Spleen (tissue), 11 donors: ENCODE data around the gene PTPRK. TPM values are rescaled to one million over a fixed set of nuclear protein-coding genes. Genes with fewer than 3 reads are reported as not detected.

Source experiments
- DNase-seq: peaks from one replicate; pipeline ENCODE4 v3.0.0-alpha.2; 2020
- H3K27ac ChIP-seq, 8 donors: fragments of 200-600 bp; sonication (generic) in 7 of 8; 1 replicate in 4 of 8; 2 replicates in 4 of 8; pipeline versions ENCODE4 v1.5.0 to v1.8.0; 2016 to 2021; ENCODE audit warnings: inconsistent platforms in 4 of 8, mild to moderate bottlenecking in 4 of 8, moderate library complexity in 1 of 8
- H3K27me3 ChIP-seq, 7 donors: fragments of 200-600 bp; sonication (generic) in 6 of 7; replicated peaks in 1 of 7; 1 replicate in 4 of 7; 2 replicates in 3 of 7; pipeline versions ENCODE4 v1.5.0 to v1.8.0; 2016 to 2021; ENCODE audit warnings: inconsistent platforms in 3 of 7, mild to moderate bottlenecking in 1 of 7
- H3K36me3 ChIP-seq, 6 donors: fragments of 200-600 bp; sonication (generic) in 5 of 6; 1 replicate in 4 of 6; 2 replicates in 2 of 6; pipeline versions ENCODE4 v1.5.0 to v1.8.0; 2016 to 2021; ENCODE audit warnings: inconsistent platforms in 2 of 6
- H3K4me1 ChIP-seq, 6 donors: fragments of 200-600 bp; sonication (generic) in 5 of 6; 1 replicate in 3 of 6; 2 replicates in 3 of 6; pipeline versions ENCODE4 v1.5.0 to v1.8.0; 2016 to 2021; ENCODE audit warnings: inconsistent platforms in 3 of 6
- H3K4me3 ChIP-seq, 8 donors: fragments of 200-600 bp; sonication (generic) in 7 of 8; 1 replicate in 4 of 8; 2 replicates in 4 of 8; pipeline versions ENCODE4 v1.5.0 to v1.8.0; 2016 to 2021; ENCODE audit warnings: inconsistent platforms in 4 of 8, mild to moderate bottlenecking in 4 of 8, moderate library complexity in 2 of 8
- H3K9me3 ChIP-seq, 8 donors: fragments of 200-600 bp; sonication (generic) in 7 of 8; 1 replicate in 4 of 8; 2 replicates in 4 of 8; pipeline versions ENCODE4 v1.5.0 to v1.8.0; 2016 to 2021; ENCODE audit warnings: inconsistent platforms in 4 of 8
- POLR2A ChIP-seq, 3 donors: fragments of 450-650 bp; IDR thresholded peaks; one replicate each; pipeline ENCODE4 v1.5.1; 2017; ENCODE audit warnings: antibody characterized with exemption in 3 of 3, mild to moderate bottlenecking in 1 of 3
- POLR2AphosphoS5 ChIP-seq, 3 donors: sonication (generic); formaldehyde crosslinking; IDR thresholded peaks; one replicate each; pipeline ENCODE4 v1.5.1; 2017; ENCODE audit warnings: antibody characterized with exemption in 3 of 3
- WGBS, 5 donors: extraction: QIAGEN DNeasy Blood & Tissue Kit in 3 of 5; methylation state at CpG; one replicate each; pipeline versions ENCODE4 v1.1.5 to v1.1.7; 2013 to 2018; 5-methylcytosine and 5-hydroxymethylcytosine counted together
- intact Hi-C: fragments of 100-400 bp; cut with DNase I; formaldehyde crosslinking; loops from one replicate; pipeline ENCODE4 v1.15.0; 2023; ENCODE audit warnings: low total_unique reads
- polyA plus RNA-seq, 3 donors: library from polyadenylated mRNA; stranded (reverse); fragments of 200-250 nt; gene quantifications; one replicate each; pipeline ENCODE4 v1.2.1, GENCODE V29; 2013
- total RNA-seq, 7 donors: library from RNA; depleted of rRNA in 3 of 7; stranded (reverse); fragments of >200 nt in 3 of 7; fragmentation: NEBNext Ultra II Directional in 4 of 7; extraction: Animal tissue kit (Norgen Biotek cat#: 25700) in 4 of 7; gene quantifications; one replicate each; pipeline versions ENCODE4 v1.1.0 to v1.2.1, GENCODE V29; 2016 to 2021
- TF ChIP-seq, protein P1 (sequence below), 11 experiments: fragments of 200-600 bp in 7 of 11; fragments of 450-650 bp in 4 of 11; sonication (generic) in 4 of 11; IDR thresholded peaks in 8 of 11; conservative IDR thresholded peaks in 3 of 11; 1 replicate in 7 of 11; 2 replicates in 4 of 11; pipeline versions ENCODE4 v1.4.0 to v1.8.0; 2016 to 2021; ENCODE audit warnings: antibody characterized with exemption in 11 of 11, inconsistent platforms in 4 of 11, mild to moderate bottlenecking in 1 of 11
- donor health status: healthy with polysubstance abuse.
- donor health status: DM: no; HTN: no; CAD: no; lungs with moderate emphysema.
- donor health status: DM: no; HTN: no; CAD: no.
- donor health status: Bipolar disorder and iron deficiency.
- donor health status: healthy.
- donor health status: DM: no; HTN: no; CAD: no.
- donor health status: DM: yes; HTN: yes; CAD: no.

PTPRK gene
- total and polyA plus RNA-seq, 10 donors = 3.3 to 67.8 (median 34.0) TPM

DNA sequence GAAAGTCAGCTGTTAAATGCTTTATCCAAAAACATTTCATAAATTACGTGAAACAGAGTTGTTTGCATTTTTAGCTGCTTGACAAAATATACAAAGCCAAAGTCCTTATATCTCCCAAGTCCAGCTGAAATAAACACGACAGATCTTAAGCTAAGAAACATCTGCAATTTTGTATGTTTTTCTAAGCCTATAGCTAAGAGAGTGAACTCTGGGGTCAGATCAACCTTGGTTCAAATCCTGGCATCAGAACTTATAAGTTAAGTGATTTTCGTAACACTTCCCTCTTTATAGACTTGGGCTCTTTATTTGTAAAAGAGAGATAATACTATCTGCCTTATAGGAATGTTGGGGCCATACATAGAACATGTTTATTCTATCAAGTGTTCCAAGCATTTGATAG, 176.7 kb downstream of the PTPRK start:
- Histone ChIP-seq H3K9me3 (no peaks in the 10 kb centered on the region), H3K27me3 (no peaks in the 10 kb centered on the region), H3K36me3 (no peaks in the 10 kb centered on the region), H3K4me1 (no peaks in the 10 kb centered on the region), H3K4me3 (no peak overlapping the region), H3K27ac (no peak overlapping the region)
- TF ChIP-seq POLR2AphosphoS5 (IDR thresholded peaks at IDR 0.05) (no peak), POLR2A (IDR thresholded peaks at IDR 0.05) (no peak)
- TF ChIP-seq, protein P1, sequence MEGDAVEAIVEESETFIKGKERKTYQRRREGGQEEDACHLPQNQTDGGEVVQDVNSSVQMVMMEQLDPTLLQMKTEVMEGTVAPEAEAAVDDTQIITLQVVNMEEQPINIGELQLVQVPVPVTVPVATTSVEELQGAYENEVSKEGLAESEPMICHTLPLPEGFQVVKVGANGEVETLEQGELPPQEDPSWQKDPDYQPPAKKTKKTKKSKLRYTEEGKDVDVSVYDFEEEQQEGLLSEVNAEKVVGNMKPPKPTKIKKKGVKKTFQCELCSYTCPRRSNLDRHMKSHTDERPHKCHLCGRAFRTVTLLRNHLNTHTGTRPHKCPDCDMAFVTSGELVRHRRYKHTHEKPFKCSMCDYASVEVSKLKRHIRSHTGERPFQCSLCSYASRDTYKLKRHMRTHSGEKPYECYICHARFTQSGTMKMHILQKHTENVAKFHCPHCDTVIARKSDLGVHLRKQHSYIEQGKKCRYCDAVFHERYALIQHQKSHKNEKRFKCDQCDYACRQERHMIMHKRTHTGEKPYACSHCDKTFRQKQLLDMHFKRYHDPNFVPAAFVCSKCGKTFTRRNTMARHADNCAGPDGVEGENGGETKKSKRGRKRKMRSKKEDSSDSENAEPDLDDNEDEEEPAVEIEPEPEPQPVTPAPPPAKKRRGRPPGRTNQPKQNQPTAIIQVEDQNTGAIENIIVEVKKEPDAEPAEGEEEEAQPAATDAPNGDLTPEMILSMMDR (IDR thresholded peaks at IDR 0.05 in 8 of 11, conservative IDR thresholded peaks at IDR 0.05 in 3 of 11) = no peak
- intact Hi-C loops = no loop called here
- WGBS, 5 donors = 86 to 97% (median 92%) methylated on average over 3 of the region's 3 CpGs
- DNase-seq = no peak

DNA sequence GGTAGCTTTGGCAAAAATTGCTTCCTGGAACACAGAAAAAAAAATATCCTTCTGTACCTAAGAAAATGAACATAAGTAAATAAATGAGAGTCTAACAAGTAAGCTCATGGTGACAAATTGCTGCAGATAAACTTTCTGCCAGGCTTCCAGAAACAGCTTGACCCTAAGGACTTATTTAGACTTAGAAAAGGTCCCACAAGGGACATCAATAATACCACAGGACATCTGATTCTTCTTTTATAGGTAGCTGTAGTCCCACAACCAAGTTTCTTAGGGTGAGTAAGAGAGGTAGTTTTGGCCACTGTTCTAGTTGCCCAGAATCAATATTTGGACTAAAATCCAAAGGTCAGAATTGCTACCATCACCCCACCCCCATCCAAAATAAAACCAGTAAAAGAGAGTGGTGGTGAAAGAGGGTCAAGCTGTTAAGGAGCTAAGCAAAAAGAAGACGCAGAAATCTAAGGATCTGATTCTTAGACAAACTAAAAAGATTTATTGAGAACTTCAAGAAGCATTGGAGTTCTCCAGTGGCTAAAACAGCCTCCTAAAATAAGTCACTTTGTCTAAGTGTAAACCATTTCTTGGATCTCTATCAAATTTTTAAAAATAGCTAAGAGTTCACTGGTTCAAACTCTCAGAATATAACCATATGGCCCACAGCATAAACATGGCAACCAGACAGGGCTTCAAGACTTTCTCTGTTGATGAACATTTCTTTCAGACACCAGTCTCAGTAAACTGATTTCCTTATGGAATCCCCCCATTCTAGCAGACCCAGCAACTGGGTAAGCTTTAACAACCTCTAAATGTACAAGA, 180.6 kb downstream of the PTPRK start:
- intact Hi-C loops = no loop called here
- H3K9me3 ChIP-seq = no peaks in the 10 kb centered on the region
- no peaks in the 10 kb centered on the region for H3K36me3 ChIP-seq
- no peaks in the 10 kb centered on the region for H3K27me3 ChIP-seq
- no peak overlapping the region for H3K27ac ChIP-seq
- no peaks in the 10 kb centered on the region for H3K4me1 ChIP-seq
- TF ChIP-seq POLR2A (IDR thresholded peaks at IDR 0.05) (no peak), POLR2AphosphoS5 (IDR thresholded peaks at IDR 0.05) (no peak)
- TF ChIP-seq, protein P1 (IDR thresholded peaks at IDR 0.05 in 8 of 11, conservative IDR thresholded peaks at IDR 0.05 in 3 of 11) = no peak
- 63 to 89% (median 79%) methylated on average over 1 of the region's 1 CpG for WGBS, 5 donors
- DNase-seq = no peak
- H3K4me3 ChIP-seq = no peak overlapping the region

DNA sequence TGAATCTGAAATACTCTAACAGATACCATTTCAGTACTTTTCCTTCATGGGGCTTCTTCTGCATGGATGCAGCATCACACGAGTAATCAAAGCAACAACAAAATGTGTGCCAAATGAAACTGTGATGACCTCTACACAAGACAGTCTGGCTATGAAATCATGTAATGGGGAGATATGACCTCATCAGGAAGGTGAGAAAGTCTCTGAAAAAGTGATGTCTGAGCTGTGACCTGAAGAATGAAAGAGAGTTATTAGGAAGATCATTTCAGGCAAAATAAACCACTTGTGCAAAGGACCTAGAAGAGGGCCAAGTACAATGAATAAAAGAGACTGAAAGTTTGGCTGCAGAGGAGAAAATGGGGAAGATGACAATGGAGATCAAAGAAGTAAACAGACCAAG, 182.8 kb downstream of the PTPRK start:
- H3K27me3 ChIP-seq = no peaks in the 10 kb centered on the region
- no peaks in the 10 kb centered on the region for H3K9me3 ChIP-seq
- TF ChIP-seq, protein P1 (IDR thresholded peaks at IDR 0.05 in 8 of 11, conservative IDR thresholded peaks at IDR 0.05 in 3 of 11) = no peak
- TF ChIP-seq POLR2A (IDR thresholded peaks at IDR 0.05) = no peak
- no peak for TF ChIP-seq POLR2AphosphoS5 (IDR thresholded peaks at IDR 0.05)
- no peak overlapping the region for H3K4me3 ChIP-seq
- H3K4me1 ChIP-seq = peaks cover 0 to 4% (median 0%) of the 10 kb centered on the region in 6 donors
- H3K27ac ChIP-seq = no peak overlapping the region
- intact Hi-C loops = no loop called here
- no peaks in the 10 kb centered on the region for H3K36me3 ChIP-seq
- WGBS, 5 donors = 85 to 98% (median 91%) methylated on average over 1 of the region's 1 CpG
- no peak for DNase-seq

DNA sequence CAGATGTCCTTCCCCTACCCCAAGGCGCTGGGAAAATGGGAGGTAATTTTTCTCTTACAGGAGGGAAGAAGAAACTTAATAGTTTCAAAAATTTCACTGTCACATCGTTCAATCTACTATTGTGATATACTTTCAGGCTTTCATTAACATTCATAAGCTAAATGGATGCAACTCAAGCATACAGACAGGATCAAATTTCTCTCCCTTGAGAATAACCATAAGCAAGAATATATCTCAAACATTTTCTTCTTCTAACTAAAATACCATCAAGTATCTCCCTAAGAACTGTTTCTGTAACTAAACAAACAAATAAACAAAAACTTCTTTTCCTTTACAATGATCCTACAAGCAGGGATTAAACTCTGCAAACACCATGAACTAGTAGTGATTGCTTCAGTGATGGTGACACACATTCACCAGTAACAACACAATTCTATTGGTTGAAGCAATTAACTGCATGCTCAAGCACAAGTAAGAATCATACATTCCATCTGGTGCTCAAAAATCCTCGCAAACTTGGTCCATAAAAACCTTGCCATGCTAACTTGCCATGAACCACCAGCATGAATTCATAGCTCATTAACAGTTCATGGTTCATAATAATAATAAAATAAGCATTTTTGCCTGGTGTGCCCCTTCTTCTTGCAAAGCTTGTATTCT, 183.8 kb downstream of the PTPRK start:
- H3K36me3 ChIP-seq = no peaks in the 10 kb centered on the region
- peaks cover 0 to 4% (median 0%) of the 10 kb centered on the region in 6 donors for H3K4me1 ChIP-seq
- 52 to 59% (median 57%) methylated on average over 3 of the region's 3 CpGs for WGBS, 5 donors
- no peak for DNase-seq
- H3K4me3 ChIP-seq = no peak overlapping the region
- intact Hi-C loops = no loop called here
- H3K9me3 ChIP-seq = no peaks in the 10 kb centered on the region
- H3K27ac ChIP-seq = no peak overlapping the region
- H3K27me3 ChIP-seq = no peaks in the 10 kb centered on the region
- TF ChIP-seq POLR2A (IDR thresholded peaks at IDR 0.05) (no peak), POLR2AphosphoS5 (IDR thresholded peaks at IDR 0.05) (no peak)
- TF ChIP-seq, protein P1 (IDR thresholded peaks at IDR 0.05 in 8 of 11, conservative IDR thresholded peaks at IDR 0.05 in 3 of 11) = no peak
